ENCODE measurements around the gene JARID2. TPM values are rescaled to one million over a fixed set of nuclear protein-coding genes. Genes with fewer than 3 reads are reported as not detected.
A peak's percentile ranks its signal among the peaks of the same experiment; 100 is the strongest.

Gene JARID2
- total and polyA plus RNA-seq, 12 donors: 2.3 to 11.6 (median 8.7) TPM

DNA sequence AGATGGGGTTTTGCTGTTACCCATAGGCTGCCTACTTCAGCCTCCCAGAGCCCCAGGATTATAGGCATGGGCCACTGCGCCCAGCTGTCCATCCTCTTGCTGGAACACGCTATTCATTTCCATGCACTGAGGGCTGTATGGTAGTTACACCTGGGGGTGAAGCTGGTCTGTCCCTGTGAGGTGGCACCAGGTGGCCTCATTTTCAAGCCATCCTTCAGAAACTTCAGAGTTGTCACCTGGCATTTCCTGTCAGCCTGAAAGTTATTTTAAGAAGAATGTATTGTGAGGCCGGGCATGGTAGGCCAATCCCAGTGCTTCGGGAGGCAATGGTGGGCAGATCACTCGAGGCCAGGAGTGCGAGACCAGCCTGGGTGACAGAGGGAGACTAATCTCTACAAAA, 269.4 kb downstream of the JARID2 start:
- no peak overlapping the region for H3K4me3 ChIP-seq
- H3K4me1 ChIP-seq: peaks cover 0 to 28% (median 13%) of the 10 kb centered on the region in 9 donors
- H3K9me3 ChIP-seq: no peaks in the 10 kb centered on the region
- WGBS, 2 donors: 82 to 90% methylated on average over 6 of the region's 6 CpGs
- ATAC-seq (no peak), DNase-seq (no peak)
- H3K36me3 ChIP-seq: peaks cover 0 to 99% (median 48%) of the 10 kb centered on the region in 9 donors
- H3K27me3 ChIP-seq: no peaks in the 10 kb centered on the region
- TF ChIP-seq, protein P1, sequence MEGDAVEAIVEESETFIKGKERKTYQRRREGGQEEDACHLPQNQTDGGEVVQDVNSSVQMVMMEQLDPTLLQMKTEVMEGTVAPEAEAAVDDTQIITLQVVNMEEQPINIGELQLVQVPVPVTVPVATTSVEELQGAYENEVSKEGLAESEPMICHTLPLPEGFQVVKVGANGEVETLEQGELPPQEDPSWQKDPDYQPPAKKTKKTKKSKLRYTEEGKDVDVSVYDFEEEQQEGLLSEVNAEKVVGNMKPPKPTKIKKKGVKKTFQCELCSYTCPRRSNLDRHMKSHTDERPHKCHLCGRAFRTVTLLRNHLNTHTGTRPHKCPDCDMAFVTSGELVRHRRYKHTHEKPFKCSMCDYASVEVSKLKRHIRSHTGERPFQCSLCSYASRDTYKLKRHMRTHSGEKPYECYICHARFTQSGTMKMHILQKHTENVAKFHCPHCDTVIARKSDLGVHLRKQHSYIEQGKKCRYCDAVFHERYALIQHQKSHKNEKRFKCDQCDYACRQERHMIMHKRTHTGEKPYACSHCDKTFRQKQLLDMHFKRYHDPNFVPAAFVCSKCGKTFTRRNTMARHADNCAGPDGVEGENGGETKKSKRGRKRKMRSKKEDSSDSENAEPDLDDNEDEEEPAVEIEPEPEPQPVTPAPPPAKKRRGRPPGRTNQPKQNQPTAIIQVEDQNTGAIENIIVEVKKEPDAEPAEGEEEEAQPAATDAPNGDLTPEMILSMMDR (IDR thresholded peaks at IDR 0.05): no peak
- peak overlapping the region in 3 of 10 donors; percentile 10 to 66 (median 47) for H3K27ac ChIP-seq
- intact Hi-C loops (cut with DNase I): loop anchor here in 3 of 10 donors (5.0 kb wide), 1 partner anchor 107 kb away; no protein-coding TSS in a partner anchor

DNA sequence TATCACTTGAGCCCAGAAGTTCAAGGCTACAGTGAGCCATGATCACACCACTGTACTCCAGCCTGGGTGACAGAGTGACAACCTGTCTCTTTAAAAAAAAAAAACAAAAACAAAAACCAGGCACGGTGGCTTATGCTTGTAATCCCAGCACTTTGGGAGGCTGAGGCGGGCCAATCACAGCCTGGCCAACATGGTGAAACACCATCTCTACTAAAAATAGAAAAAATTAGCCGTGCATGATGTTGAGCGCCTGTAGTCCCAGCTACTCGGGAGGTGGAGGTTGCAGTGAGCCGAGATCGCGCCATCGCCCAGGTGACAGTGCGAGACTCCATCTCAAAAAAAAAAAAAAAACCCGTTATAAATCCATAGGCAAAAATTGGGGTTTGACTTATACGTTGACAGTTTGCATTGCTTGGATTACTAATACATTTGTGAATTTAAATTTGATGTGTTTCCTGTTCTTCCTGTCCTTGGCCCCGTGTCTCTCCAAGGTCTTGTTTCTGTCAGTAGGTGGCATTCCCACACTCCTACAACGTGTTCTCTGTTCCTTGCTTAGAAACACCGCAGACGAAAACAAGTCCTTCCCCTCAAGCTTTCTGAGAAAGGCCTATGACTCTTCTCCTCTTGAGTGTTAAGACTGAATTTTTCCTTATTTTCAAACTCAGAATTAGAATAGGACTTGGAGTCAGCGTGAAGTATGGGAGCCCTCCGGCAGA, 269.9 kb downstream of the JARID2 start:
- peak in 5 of 8 donors; percentile 7 to 61 (median 12) for ATAC-seq
- whole genome bisulfite sequencing, 2 donors: 66 to 73% methylated on average over 18 of the region's 18 CpGs

GRCh38 chr6:15516378-15516777, 270.5 kb downstream of the JARID2 start:
- ATAC-seq: no peak
- intact Hi-C loops (cut with DNase I): loop anchor here in 5 of 10 donors (1.0 to 5.0 kb wide), 3 partner anchors 105 to 106 kb away; no protein-coding TSS in a partner anchor
- Histone ChIP-seq H3K27ac (peak overlapping the region in 3 of 10 donors; percentile 37 to 66 (median 47)), H3K4me1 (peaks cover 0 to 18% (median 10%) of the 10 kb centered on the region in 9 donors), H3K4me3 (no peak overlapping the region), H3K27me3 (no peaks in the 10 kb centered on the region), H3K36me3 (peaks cover 0 to 99% (median 58%) of the 10 kb centered on the region in 9 donors), H3K9me3 (no peaks in the 10 kb centered on the region)
- WGBS, 2 donors: 97 to 98% methylated on average over 13 of the region's 13 CpGs
- TF ChIP-seq, protein P1 (IDR thresholded peaks at IDR 0.05): no peak
- no peak for DNase-seq

More for the DNA sequence above, 269.9 kb downstream of the JARID2 start:
- DNase-seq: no peak
- TF ChIP-seq, protein P1 (IDR thresholded peaks at IDR 0.05): peak in 5 of 9 donors; percentile 9 to 37 (median 35)
- Histone ChIP-seq H3K27ac (peak overlapping the region in 5 of 10 donors; percentile 10 to 66 (median 37)), H3K27me3 (no peaks in the 10 kb centered on the region), H3K4me1 (peaks cover 0 to 24% (median 13%) of the 10 kb centered on the region in 9 donors), H3K36me3 (peaks cover 0 to 99% (median 54%) of the 10 kb centered on the region in 9 donors), H3K9me3 (no peaks in the 10 kb centered on the region), H3K4me3 (no peak overlapping the region)
- intact Hi-C loops (cut with DNase I): loop anchor here in 5 of 10 donors (1.0 to 5.0 kb wide), 3 partner anchors 105 to 107 kb away; no protein-coding TSS in a partner anchor

DNA sequence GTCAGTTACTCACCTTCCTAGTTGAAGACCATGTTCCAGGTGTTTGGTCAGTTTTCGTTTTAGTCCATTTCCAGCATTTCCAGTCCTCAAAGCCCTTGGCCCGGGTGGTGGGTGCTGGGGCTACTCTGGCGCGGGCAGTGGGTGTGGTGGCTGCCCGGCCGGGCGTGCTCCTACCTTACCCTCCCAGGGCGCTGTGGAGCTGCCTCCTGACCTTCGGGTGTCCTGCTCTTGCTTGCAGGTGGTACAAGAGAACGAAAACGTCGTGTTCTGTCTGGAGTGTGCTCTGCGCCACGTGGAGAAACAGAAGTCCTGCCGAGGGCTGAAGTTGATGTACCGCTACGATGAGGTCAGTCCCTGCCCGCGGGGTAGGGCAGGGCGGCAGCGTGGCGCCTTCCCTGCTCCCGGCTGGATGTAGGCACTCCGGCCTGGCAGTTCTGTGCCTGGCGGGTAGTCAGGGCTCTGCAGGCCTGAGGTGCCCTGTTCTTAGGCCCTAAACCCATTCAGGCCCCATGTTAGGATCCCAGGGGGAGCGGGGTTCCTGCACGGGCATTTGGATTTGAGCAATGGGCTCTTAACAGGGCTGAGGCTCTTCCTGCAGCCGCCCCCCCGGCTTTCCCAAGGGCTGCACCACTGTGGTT, 271.2 kb downstream of the JARID2 start:
- intact Hi-C loops (cut with DNase I): loop anchor here in 5 of 10 donors (1.0 to 5.0 kb wide), 3 partner anchors 104 to 106 kb away; no protein-coding TSS in a partner anchor
- DNase-seq (no peak), ATAC-seq (no peak)
- 96 to 97% methylated on average over 29 of the region's 29 CpGs for WGBS, 2 donors
- Histone ChIP-seq H3K36me3 (peaks cover 0 to 99% (median 51%) of the 10 kb centered on the region in 9 donors), H3K27ac (no peak overlapping the region), H3K27me3 (no peaks in the 10 kb centered on the region), H3K4me3 (no peak overlapping the region), H3K4me1 (peaks cover 0 to 16% (median 6%) of the 10 kb centered on the region in 9 donors), H3K9me3 (no peaks in the 10 kb centered on the region)
- TF ChIP-seq, protein P1 (IDR thresholded peaks at IDR 0.05): no peak

Measured in heart right ventricle (tissue), 16 donors.